Fibroblast of lung (primary cell): ENCODE data around the gene EMX2.

ENCODE experiments used
- CTCF ChIP-seq, 2 donors: IDR thresholded peaks in 1 of 2; conservative IDR thresholded peaks in 1 of 2; 1 replicate in 1 of 2; 2 replicates in 1 of 2; pipeline ENCODE4 v1.5.1; 2011 to 2012; ENCODE audit warnings: low read length in 2 of 2, control low read depth in 1 of 2, inconsistent platforms in 1 of 2, low read depth in 1 of 2, mild to moderate bottlenecking in 1 of 2
- EZH2 ChIP-seq: IDR thresholded peaks from 2 replicates; pipeline ENCODE4 v1.5.1; 2012; ENCODE audit warnings: low read length, control low read depth, mild to moderate bottlenecking; ENCODE audit errors: missing control alignments

GRCh38 chr10:117540640-117541404 is 1.7 kb upstream of the EMX2 start:
- TF ChIP-seq CTCF (conservative IDR thresholded peaks at IDR 0.05 in 1 of 2, IDR thresholded peaks at IDR 0.05 in 1 of 2; ENCODE audit: low read depth in 1 of 2, low read length in 2 of 2), result no peak
- peak; percentile 37 for TF ChIP-seq EZH2
